ENCODE data around the gene DSCAM.

Gene DSCAM

DNA sequence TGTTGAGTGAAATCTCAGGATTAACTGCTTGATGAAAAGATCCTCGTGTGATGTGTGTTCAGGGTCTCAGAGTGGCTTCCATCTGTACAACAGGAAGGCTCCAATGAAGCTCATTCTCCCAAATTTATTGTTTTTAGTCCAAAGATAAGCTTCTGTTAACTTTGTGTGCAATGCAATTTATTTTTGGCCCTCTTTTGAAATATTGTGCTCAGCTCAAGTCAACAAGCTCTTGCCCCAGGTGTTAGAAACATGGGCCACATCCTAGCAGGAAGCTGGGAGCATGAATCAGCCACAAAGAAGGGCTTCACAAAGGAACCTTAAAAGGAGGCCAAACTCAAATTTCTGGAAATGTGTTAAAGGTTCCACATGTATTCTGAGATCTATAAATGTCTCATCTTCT, 844.0 kb downstream of the DSCAM start:
- no peaks in the 10 kb centered on the region for H3K36me3 ChIP-seq (ENCODE audit: control insufficient read depth in 2 of 2, insufficient read depth in 2 of 2, low read length in 2 of 2)
- no peaks in the 10 kb centered on the region for H3K4me1 ChIP-seq (ENCODE audit: control insufficient read depth, insufficient read depth, low read length)
- H3K4me3 ChIP-seq (ENCODE audit: low read length in 2 of 2): no peak overlapping the region
- no peaks in the 10 kb centered on the region for H3K9me3 ChIP-seq (ENCODE audit: control insufficient read depth in 2 of 2, low read length in 2 of 2)
- H3K9ac ChIP-seq (ENCODE audit: low read length in 2 of 2): no peak overlapping the region
- no peak overlapping the region for H3K27ac ChIP-seq (ENCODE audit: low read length)
- H3K27me3 ChIP-seq (ENCODE audit: control insufficient read depth in 1 of 2, insufficient read depth in 2 of 2, low read length in 2 of 2): no peaks in the 10 kb centered on the region

DNA sequence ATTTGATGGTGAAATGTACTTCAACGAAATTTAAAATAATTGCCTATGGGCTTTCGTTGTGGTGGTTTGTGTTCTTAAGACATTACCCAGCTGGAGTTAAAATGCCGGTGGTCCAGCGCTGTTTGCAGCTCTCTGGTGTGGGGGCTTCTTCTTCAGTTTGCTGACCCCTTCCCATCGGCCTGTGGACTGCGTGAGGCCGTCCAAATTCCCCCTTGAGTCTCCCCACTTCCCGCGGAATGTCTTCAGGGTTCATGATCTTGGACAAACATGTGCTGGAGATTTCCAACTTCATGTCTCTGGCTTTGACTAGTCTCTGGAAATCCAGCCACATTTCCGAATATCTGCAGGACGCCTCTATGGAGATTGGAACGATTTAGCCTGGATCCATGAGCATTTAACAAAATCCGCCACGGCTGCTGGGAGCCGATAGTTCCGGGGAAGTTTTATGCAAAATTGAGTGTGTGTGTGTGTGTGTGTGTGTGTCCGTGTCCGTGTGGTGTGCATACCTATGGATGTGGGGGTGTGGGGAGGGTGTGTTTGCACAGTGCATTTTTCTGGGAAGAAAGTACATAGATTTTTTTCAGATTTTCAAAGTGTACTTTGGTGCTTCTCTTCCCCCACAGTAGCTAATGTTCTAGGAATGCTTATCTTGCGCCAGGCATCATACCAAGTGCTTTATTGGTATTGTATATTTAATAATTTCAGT, 862.5 kb downstream of the DSCAM start:
- H3K27me3 ChIP-seq (ENCODE audit: control insufficient read depth in 1 of 2, insufficient read depth in 2 of 2, low read length in 2 of 2): no peaks in the 10 kb centered on the region
- no peaks in the 10 kb centered on the region for H3K4me1 ChIP-seq (ENCODE audit: control insufficient read depth, insufficient read depth, low read length)
- no peak overlapping the region for H3K9ac ChIP-seq (ENCODE audit: low read length in 2 of 2)
- H3K4me3 ChIP-seq (ENCODE audit: low read length in 2 of 2): no peak overlapping the region
- H3K27ac ChIP-seq (ENCODE audit: low read length): no peak overlapping the region
- H3K9me3 ChIP-seq (ENCODE audit: control insufficient read depth in 2 of 2, low read length in 2 of 2): no peaks in the 10 kb centered on the region
- no peaks in the 10 kb centered on the region for H3K36me3 ChIP-seq (ENCODE audit: control insufficient read depth in 2 of 2, insufficient read depth in 2 of 2, low read length in 2 of 2)

GRCh38 chr21:39980241-39980820, 866.6 kb downstream of the DSCAM start:
- Histone ChIP-seq H3K36me3 (ENCODE audit: control insufficient read depth in 2 of 2, insufficient read depth in 2 of 2, low read length in 2 of 2) (no peaks in the 10 kb centered on the region), H3K4me1 (ENCODE audit: control insufficient read depth, insufficient read depth, low read length) (no peaks in the 10 kb centered on the region), H3K27me3 (ENCODE audit: control insufficient read depth in 1 of 2, insufficient read depth in 2 of 2, low read length in 2 of 2) (no peaks in the 10 kb centered on the region), H3K27ac (ENCODE audit: low read length) (no peak overlapping the region), H3K9me3 (ENCODE audit: control insufficient read depth in 2 of 2, low read length in 2 of 2) (no peaks in the 10 kb centered on the region), H3K4me3 (ENCODE audit: low read length in 2 of 2) (no peak overlapping the region), H3K9ac (ENCODE audit: low read length in 2 of 2) (no peak overlapping the region)

GRCh38 chr21:39979321-39979720, 867.6 kb downstream of the DSCAM start:
- no peak overlapping the region for H3K27ac ChIP-seq (ENCODE audit: low read length)
- no peaks in the 10 kb centered on the region for H3K4me1 ChIP-seq (ENCODE audit: control insufficient read depth, insufficient read depth, low read length)
- no peaks in the 10 kb centered on the region for H3K9me3 ChIP-seq (ENCODE audit: control insufficient read depth in 2 of 2, low read length in 2 of 2)
- no peak overlapping the region for H3K4me3 ChIP-seq (ENCODE audit: low read length in 2 of 2)
- H3K36me3 ChIP-seq (ENCODE audit: control insufficient read depth in 2 of 2, insufficient read depth in 2 of 2, low read length in 2 of 2): no peaks in the 10 kb centered on the region
- no peak overlapping the region for H3K9ac ChIP-seq (ENCODE audit: low read length in 2 of 2)
- peaks cover 0 to 3% of the 10 kb centered on the region in 2 donors for H3K27me3 ChIP-seq (ENCODE audit: control insufficient read depth in 1 of 2, insufficient read depth in 2 of 2, low read length in 2 of 2)

DNA sequence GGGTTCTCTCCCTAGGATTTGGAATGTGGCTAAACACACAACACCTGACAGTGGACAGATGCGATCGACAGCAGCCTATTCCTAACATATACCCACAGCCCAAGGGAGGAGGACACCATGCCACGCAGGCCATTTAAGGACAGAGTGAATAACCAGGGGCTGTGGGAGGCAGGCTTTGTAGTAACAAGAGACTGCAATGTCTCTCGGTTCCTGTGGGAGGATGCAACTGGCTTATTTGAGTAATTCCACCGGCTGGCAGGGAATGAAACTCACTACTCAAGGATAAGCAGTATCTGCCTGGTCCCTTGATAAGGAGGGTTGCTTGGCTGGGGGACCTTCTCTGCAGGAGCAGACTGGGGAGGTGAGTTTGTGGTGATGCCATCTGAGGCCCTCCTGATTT, 870.2 kb downstream of the DSCAM start:
- no peak overlapping the region for H3K27ac ChIP-seq (ENCODE audit: low read length)
- no peak overlapping the region for H3K9ac ChIP-seq (ENCODE audit: low read length in 2 of 2)
- H3K27me3 ChIP-seq (ENCODE audit: control insufficient read depth in 1 of 2, insufficient read depth in 2 of 2, low read length in 2 of 2): peaks cover 0 to 3% of the 10 kb centered on the region in 2 donors
- no peak overlapping the region for H3K4me3 ChIP-seq (ENCODE audit: low read length in 2 of 2)
- no peaks in the 10 kb centered on the region for H3K36me3 ChIP-seq (ENCODE audit: control insufficient read depth in 2 of 2, insufficient read depth in 2 of 2, low read length in 2 of 2)
- no peaks in the 10 kb centered on the region for H3K9me3 ChIP-seq (ENCODE audit: control insufficient read depth in 2 of 2, low read length in 2 of 2)
- no peaks in the 10 kb centered on the region for H3K4me1 ChIP-seq (ENCODE audit: control insufficient read depth, insufficient read depth, low read length)

GRCh38 chr21:39972976-39973770, 873.8 kb downstream of the DSCAM start:
- H3K4me3 ChIP-seq (ENCODE audit: low read length in 2 of 2): no peak overlapping the region
- H3K9ac ChIP-seq (ENCODE audit: low read length in 2 of 2): no peak overlapping the region
- H3K27me3 ChIP-seq (ENCODE audit: control insufficient read depth in 1 of 2, insufficient read depth in 2 of 2, low read length in 2 of 2): peaks cover 0 to 3% of the 10 kb centered on the region in 2 donors
- H3K9me3 ChIP-seq (ENCODE audit: control insufficient read depth in 2 of 2, low read length in 2 of 2): no peaks in the 10 kb centered on the region
- H3K4me1 ChIP-seq (ENCODE audit: control insufficient read depth, insufficient read depth, low read length): peaks cover 2% of the 10 kb centered on the region
- H3K36me3 ChIP-seq (ENCODE audit: control insufficient read depth in 2 of 2, insufficient read depth in 2 of 2, low read length in 2 of 2): no peaks in the 10 kb centered on the region
- H3K27ac ChIP-seq (ENCODE audit: low read length): no peak overlapping the region

- Histone ChIP-seq H3K4me3 (ENCODE audit: low read length in 2 of 2) (no peak overlapping the region), H3K4me1 (ENCODE audit: control insufficient read depth, insufficient read depth, low read length) (peaks cover 2% of the 10 kb centered on the region)
Measured at GRCh38 chr21:39972471-39972870, 874.5 kb downstream of the DSCAM start.

GRCh38 chr21:39971956-39972355, 875.0 kb downstream of the DSCAM start:
- Histone ChIP-seq H3K4me3 (ENCODE audit: low read length in 2 of 2) (no peak overlapping the region), H3K4me1 (ENCODE audit: control insufficient read depth, insufficient read depth, low read length) (peaks cover 2% of the 10 kb centered on the region), H3K9ac (ENCODE audit: low read length in 2 of 2) (no peak overlapping the region), H3K9me3 (ENCODE audit: control insufficient read depth in 2 of 2, low read length in 2 of 2) (no peaks in the 10 kb centered on the region), H3K27ac (ENCODE audit: low read length) (no peak overlapping the region), H3K36me3 (ENCODE audit: control insufficient read depth in 2 of 2, insufficient read depth in 2 of 2, low read length in 2 of 2) (no peaks in the 10 kb centered on the region), H3K27me3 (ENCODE audit: control insufficient read depth in 1 of 2, insufficient read depth in 2 of 2, low read length in 2 of 2) (peaks cover 0 to 3% of the 10 kb centered on the region in 2 donors)

More at GRCh38 chr21:39972471-39972870, 874.5 kb downstream of the DSCAM start:
- Histone ChIP-seq H3K27ac (ENCODE audit: low read length) (no peak overlapping the region), H3K9me3 (ENCODE audit: control insufficient read depth in 2 of 2, low read length in 2 of 2) (no peaks in the 10 kb centered on the region), H3K9ac (ENCODE audit: low read length in 2 of 2) (no peak overlapping the region), H3K27me3 (ENCODE audit: control insufficient read depth in 1 of 2, insufficient read depth in 2 of 2, low read length in 2 of 2) (peaks cover 0 to 3% of the 10 kb centered on the region in 2 donors), H3K36me3 (ENCODE audit: control insufficient read depth in 2 of 2, insufficient read depth in 2 of 2, low read length in 2 of 2) (no peaks in the 10 kb centered on the region)

DNA sequence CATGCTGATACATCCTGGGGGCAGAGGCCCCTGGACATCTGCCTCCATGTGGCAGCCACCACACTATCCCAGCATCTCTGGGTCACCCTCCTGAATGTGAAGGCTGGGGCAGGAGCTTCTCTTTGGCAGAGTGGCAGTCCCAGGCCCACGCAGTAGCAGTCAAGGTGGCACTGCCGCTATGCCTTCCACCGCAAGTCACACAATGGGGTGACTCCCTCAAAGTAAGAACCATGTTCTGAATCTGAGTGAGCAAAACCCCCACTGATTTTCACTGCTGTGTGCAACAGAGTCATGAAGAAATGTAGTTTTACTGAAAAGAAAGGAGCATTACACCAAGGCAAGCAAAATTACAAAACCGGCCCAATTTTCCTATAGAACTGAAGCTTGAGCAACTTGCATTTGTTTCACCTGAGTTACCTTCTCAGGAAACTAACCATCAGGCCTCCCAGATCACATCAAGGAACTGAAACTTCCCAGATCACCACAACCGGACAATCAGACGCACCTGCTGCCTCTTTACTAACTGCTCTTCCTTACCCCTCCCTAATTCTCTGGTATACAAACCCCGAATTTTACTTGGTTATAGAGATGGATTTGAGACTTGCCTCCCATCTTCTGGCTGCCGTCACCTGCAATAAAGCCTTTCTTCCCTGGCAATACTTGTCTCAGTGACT, 877.1 kb downstream of the DSCAM start:
- H3K9ac ChIP-seq (ENCODE audit: low read length in 2 of 2): no peak overlapping the region

GRCh38 chr21:39968010-39968409, 878.9 kb downstream of the DSCAM start:
- Histone ChIP-seq H3K27me3 (ENCODE audit: control insufficient read depth in 1 of 2, insufficient read depth in 2 of 2, low read length in 2 of 2) (no peaks in the 10 kb centered on the region), H3K27ac (ENCODE audit: low read length) (no peak overlapping the region), H3K4me3 (ENCODE audit: low read length in 2 of 2) (no peak overlapping the region), H3K36me3 (ENCODE audit: control insufficient read depth in 2 of 2, insufficient read depth in 2 of 2, low read length in 2 of 2) (no peaks in the 10 kb centered on the region), H3K4me1 (ENCODE audit: control insufficient read depth, insufficient read depth, low read length) (peaks cover 2% of the 10 kb centered on the region), H3K9me3 (ENCODE audit: control insufficient read depth in 2 of 2, low read length in 2 of 2) (no peaks in the 10 kb centered on the region), H3K9ac (ENCODE audit: low read length in 2 of 2) (no peak overlapping the region)

More for the DNA sequence above, 877.1 kb downstream of the DSCAM start:
- H3K27me3 ChIP-seq (ENCODE audit: control insufficient read depth in 1 of 2, insufficient read depth in 2 of 2, low read length in 2 of 2): no peaks in the 10 kb centered on the region
- H3K36me3 ChIP-seq (ENCODE audit: control insufficient read depth in 2 of 2, insufficient read depth in 2 of 2, low read length in 2 of 2): no peaks in the 10 kb centered on the region
- no peaks in the 10 kb centered on the region for H3K9me3 ChIP-seq (ENCODE audit: control insufficient read depth in 2 of 2, low read length in 2 of 2)
- no peak overlapping the region for H3K4me3 ChIP-seq (ENCODE audit: low read length in 2 of 2)
- H3K4me1 ChIP-seq (ENCODE audit: control insufficient read depth, insufficient read depth, low read length): peaks cover 2% of the 10 kb centered on the region
- H3K27ac ChIP-seq (ENCODE audit: low read length): no peak overlapping the region
